ENCODE measurements around the gene EGR2.

GRCh38 chr10:62779487-62780248 lies 36.5 kb downstream of the EGR2 start:
- no peak for TF ChIP-seq CTCF (conservative IDR thresholded peaks at IDR 0.05)
- TF ChIP-seq EZH2 (IDR thresholded peaks at IDR 0.05; ENCODE audit: low read depth): no peak

Data from PC-9 (cell line).